ENCODE data around the gene INCENP.
A peak's percentile ranks its signal among the peaks of the same experiment; 100 is the strongest.
"Not testable (repeated sequence)": the region's sequence is repeated elsewhere in the genome, so short reads cannot be mapped to it uniquely, and the experiment has no call there.

The INCENP gene

DNA sequence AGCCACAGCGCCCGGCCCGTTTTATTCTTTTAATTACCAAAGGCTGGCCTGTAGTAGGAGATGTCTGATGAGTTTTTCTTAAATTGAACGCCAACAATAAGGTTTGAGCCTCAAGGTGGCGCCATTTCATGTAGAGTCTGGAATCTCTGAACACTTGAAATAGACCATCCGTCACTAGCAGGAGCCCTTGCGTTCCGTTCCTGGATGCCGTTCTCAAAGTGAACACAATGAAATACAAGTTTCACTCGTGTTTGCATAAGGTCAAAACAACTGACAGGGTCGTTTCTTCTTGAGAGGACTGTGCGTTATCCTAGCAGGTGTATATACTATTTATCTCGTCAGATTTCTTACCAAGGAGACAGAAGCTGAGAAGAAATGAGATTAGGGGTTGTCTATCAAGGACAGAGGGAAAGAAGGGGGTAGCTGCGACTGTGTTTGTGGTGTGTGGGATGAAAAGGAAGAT lies 47.5 kb downstream of the INCENP start:
- peak; percentile 38 for DNase-seq (ENCODE audit: low read depth)

DNA sequence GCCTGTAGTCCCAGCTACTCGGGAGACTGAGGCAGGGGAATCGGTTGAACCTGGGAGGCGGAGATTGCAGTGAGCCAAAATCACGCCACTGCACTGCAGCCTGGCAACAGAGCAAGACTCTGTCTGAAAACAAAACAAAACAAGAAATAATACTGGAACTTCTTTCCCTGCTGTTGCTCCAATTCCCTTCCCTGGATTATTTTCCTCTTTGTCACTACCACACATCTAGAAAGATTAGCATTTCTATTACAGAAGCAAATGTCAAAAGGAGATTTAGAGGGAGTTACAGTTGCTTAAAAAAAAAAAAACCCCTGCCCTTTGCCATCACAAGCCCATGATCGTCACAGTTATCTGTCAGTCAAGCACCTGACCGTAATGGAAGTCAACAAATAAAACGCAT lies 48.5 kb downstream of the INCENP start:
- no peak for DNase-seq (ENCODE audit: low read depth)

DNA sequence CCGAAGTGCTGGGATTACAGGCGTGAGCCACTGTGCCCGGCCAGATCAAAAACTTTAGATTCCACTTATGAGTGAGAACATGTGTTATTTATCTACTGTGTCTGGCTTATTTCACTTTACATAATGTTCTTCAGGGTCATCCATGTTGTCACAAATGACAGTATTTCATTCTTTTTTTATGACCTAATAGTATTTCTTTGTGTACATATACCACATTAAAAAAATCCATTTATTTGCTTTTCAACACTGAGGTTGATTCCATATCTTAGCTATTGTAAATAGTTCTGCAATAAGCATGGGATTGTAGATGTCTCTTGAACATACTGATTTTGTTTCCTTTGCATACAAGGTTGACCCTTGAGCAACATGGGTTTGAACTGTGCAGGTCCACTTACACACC lies 53.0 kb downstream of the INCENP start:
- DNase-seq (ENCODE audit: low read depth), result no peak

DNA sequence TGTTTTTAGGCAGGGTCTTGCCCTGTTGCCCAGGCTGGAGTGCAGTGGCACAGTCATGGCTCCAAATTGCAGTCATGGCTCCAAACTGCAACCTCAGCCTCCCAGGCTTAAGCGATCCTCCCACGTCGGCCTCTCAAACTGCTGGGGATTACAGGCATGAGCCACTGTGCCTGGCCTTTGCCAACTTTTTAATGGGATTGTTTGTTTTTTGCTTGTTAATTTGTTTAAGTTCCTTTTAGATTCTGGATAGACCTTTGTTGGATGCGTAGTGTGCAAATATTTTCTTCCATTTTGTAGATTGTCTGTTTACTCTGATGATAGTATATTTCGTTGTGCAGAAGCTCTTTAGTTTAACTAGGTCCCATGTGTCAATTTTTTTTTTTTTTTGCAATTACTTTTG lies 56.2 kb downstream of the INCENP start:
- DNase-seq (ENCODE audit: low read depth), result no peak

DNA sequence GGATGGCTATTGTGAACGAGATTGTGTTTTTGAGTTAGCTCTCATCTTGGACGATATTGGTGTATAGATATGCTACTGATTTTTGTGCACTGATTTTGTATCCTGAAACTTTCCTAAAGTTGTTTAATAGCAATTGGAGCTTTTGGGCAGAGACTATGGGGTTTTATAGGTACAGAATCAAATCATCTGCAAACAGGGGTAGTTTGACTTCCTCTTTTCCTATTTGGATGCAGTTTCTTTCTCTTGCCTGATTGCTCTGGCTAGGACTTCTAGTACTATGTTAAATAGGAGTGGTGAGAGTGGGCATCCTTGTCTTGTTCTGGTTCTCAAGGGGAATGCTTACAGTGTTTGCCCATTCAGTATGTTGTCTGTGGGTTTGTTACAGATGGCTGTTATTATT lies 57.3 kb downstream of the INCENP start:
- no peak for DNase-seq (ENCODE audit: low read depth)

DNA sequence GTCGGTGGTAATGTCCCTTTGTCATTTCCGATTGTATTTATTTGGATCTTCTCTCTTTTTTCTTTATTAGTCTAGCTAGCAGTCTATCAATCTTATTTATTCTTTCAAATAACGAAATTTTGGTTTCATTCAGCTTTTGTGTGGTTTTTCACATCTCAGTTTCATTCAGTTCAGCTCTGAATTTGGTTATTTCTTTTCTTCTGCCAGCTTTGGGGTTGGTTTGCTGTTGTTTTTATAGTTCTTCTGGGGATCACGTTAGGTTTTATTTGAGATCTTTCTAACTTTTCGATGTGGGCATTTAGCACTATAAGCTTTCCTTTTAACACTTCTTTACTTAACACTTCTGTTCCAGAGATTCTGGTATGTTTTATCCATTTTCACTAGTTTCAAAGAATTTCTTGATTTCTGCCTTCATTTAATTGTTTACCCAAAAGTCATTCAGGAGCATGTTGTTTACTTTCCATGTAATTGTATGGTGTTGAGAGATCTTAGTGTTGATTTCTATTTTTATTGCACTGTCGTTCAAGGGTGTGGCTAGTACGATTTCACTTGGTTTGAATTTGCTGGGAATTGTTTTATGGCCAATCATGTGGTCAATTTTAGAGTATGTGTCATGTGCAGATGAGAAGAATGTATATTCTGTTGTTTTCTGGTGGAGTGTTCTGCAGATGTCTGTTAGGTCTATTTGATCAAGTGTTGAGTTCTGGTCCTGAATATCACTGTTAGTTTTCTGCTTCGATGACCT lies 58.5 kb downstream of the INCENP start:
- DNase-seq (ENCODE audit: low read depth), result no peak

DNA sequence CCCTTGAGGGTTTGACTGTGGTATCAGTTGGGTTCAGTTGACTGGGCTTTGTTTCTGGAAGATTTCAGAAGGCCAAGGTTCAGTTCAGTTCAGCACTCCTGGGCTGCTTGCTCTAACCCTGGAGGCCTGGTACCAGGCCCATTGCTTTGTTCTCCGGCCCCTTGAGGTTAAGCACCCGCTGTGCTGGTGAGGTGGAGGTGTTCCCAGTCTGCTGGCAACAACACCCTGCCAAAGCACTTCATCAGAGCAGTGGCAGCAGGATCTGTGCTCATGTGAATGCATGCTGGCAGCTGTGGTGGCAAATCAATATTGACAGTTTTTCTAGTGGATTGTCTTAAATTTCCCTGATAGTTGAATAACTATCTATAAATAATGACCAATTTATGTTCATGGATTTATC lies 62.4 kb downstream of the INCENP start:
- DNase-seq (ENCODE audit: low read depth), result no peak

DNA sequence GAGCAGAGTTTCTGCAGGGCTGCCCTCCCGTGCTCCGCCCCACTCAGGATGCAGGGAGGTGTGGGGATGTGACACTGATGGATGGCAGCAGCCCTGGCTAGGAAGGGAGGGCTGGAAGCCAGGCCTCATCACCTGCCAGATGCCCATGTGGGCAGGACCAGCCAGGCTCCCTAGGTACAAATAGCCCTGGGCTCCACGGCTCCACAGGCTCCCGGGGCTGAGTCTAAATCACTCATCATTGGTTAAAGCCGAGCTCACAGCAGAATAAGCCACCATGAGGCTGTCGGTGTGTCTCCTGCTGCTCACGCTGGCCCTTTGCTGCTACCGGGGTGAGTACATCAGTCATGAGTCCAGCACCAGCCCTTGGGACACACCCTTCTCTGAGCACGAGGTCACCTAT lies 66.2 kb downstream of the INCENP start, which contains the start of gene SCGB1D1:
TSS of gene SCGB1D1 (plus strand) at position 206 of the 400 bp plus-strand sequence. CDS start at position 275, 69 bp downstream.
- DNase-seq (ENCODE audit: low read depth), result no peak

DNA sequence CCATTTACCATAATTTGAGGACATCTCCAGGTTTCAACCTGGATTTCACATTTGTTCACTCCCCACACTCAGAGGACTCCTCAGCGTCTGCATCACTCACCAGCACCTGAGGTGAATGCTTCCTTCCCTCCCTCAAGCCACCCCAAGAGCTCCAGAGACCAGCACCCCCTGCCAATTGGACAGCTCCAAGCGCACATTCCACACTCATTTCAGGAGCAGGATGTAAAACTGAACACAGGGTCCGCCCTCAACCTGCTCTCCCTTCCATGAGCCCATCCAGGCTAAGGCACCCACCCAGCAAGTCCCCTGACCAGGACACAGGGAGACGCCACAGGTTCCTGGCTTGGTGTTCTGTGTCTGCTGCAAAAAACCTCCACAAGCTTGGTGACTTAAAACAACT lies 70.1 kb downstream of the INCENP start:
- DNase-seq (ENCODE audit: low read depth), result no peak

DNA sequence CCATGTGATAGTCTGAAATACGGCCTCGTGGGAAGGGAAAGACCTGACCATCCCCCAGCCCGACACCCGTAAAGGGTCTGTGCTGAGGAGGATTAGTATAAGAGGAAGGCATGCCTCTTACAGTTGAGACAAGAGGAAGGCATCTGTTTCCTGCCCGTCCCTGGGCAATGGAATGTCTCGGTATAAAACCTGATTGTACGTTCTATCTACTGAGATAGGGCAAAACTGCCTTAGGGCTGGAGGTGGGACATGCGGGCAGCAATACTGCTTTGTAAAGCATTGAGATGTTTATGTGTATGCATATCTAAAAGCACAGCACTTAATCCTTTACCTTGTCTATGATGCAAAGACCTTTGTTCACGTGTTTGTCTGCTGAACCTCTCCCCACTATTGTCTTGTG lies 71.2 kb downstream of the INCENP start:
- not testable (repeated sequence) for DNase-seq (ENCODE audit: low read depth)

DNA sequence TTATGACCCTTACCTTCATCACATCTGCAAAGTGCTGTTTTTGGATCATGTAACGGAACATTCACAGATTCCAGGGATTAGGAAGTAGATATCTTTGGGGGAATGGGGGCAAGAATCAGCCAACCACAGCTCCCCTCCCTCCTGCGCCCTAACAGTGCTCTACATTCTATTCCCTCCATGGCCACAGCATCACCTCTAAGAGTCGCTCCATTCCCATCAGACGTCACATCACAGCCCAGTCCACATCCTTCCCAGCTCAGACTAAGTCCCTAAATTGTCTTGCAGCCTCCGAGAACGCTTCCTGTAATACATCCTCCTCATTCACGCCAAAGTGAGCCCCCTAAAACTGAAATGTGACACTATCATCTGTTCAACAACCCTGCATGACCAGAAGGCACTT lies 72.1 kb downstream of the INCENP start:
- no peak for DNase-seq (ENCODE audit: low read depth)

DNA sequence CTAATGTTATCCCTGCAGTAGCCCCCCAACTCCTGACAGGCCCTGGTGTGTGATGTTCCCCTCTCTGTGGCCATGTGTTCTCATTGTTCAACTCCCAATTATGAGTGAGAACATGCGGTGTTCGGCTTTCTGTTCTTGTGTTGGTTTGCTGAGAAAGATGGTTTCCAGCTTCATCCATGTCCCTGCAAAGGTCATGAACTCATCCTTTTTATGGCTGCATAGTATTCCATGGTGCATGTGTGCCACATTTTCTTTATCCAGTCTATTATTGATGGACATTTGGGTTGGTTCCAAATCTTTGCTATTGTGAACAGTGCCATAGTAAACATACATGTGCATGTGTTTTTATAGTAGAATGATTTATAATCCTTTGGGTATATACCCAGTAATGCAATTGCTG lies 73.6 kb downstream of the INCENP start:
- DNase-seq (ENCODE audit: low read depth), result not testable (repeated sequence)

DNA sequence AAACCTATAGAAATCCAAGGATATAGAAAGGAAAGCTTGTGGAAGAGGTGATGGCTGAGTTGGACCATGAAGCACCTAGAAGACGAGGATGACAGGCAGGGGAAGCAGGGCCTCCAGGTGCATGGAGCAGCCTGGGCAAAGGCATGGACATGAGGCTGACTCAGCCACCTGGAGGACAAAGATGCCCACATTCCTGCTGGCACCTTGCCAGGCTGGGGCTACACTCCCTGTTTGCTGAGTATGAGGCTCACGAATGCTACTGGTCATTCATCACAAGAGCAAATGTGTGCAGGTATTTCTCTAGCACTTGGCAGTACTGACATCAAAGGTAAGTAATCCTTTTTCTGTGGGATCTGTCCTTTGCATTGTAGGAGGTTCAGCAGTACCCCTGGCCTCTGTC lies 77.6 kb downstream of the INCENP start:
- no peak for DNase-seq (ENCODE audit: low read depth)
